CD4-positive, alpha-beta T cell (primary cell): ENCODE measurements around the gene KLHL3. TPM values are rescaled to one million over a fixed set of nuclear protein-coding genes. Genes with fewer than 3 reads are reported as not detected.

Source experiments
- ATAC-seq: fragments of 200-7000 bp; cut with Tn5 transposase; one replicate; pipeline ENCODE4 v1.10.0; 2022; ENCODE audit warnings: mild to moderate bottlenecking; ENCODE audit not compliant: poor library complexity
- CTCF ChIA-PET: fragments of 350-600 bp; sonication (Branson Sonifier 250); formaldehyde crosslinking; loops from one replicate; lab custom pipeline; 2021; ENCODE audit warnings: antibody characterized with exemption, inconsistent platforms; lab: Charles Lee
- POLR2A ChIA-PET: fragments of 350-600 bp; sonication (Branson Sonifier 250); formaldehyde crosslinking; loops from one replicate; lab custom pipeline; 2021; ENCODE audit warnings: antibody characterized with exemption, inconsistent platforms; lab: Charles Lee
- DNase-seq, 14 experiments: peaks; one replicate each; pipeline ENCODE4 v3.0.0-alpha.2; 2013 to 2020; ENCODE audit warnings: mixed read lengths in 2 of 14
- H3K27ac ChIP-seq, 2 donors: one replicate each; pipeline versions ENCODE4 v1.5.1 to v1.7.0; 2013; ENCODE audit warnings: low read length in 2 of 2, low read depth in 1 of 2, mild to moderate bottlenecking in 1 of 2
- H3K27me3 ChIP-seq, 2 experiments: 1 replicate in 1 of 2; 2 replicates in 1 of 2; pipeline versions ENCODE4 v1.6.1 to v1.7.0; 2013; ENCODE audit warnings: low read length in 2 of 2, control low read depth in 1 of 2, mild to moderate bottlenecking in 1 of 2, moderate library complexity in 1 of 2; ENCODE audit not compliant: insufficient read depth in 2 of 2, control insufficient read depth in 1 of 2
- H3K36me3 ChIP-seq: one replicate; pipeline ENCODE4 v1.6.1; 2013; ENCODE audit warnings: low read length, control low read depth; ENCODE audit not compliant: insufficient read depth
- H3K4me1 ChIP-seq: one replicate; pipeline ENCODE4 v1.6.1; 2013; ENCODE audit warnings: low read length, control low read depth; ENCODE audit not compliant: insufficient read depth
- H3K4me3 ChIP-seq: one replicate; pipeline ENCODE4 v1.5.1; 2013; ENCODE audit warnings: mild to moderate bottlenecking, low read length, moderate library complexity
- H3K9me3 ChIP-seq, 2 experiments: 1 replicate in 1 of 2; 2 replicates in 1 of 2; pipeline versions ENCODE4 v1.6.1 to v1.7.0; 2013; ENCODE audit warnings: low read length in 2 of 2, mild to moderate bottlenecking in 2 of 2, control low read depth in 1 of 2, moderate library complexity in 1 of 2; ENCODE audit not compliant: control insufficient read depth in 1 of 2, insufficient read depth in 1 of 2
- H3K27ac Mint-ChIP-seq: one replicate; pipeline ENCODE4 v1.8.0; 2020; ENCODE audit warnings: mixed read lengths
- H3K27me3 Mint-ChIP-seq: one replicate; pipeline ENCODE4 v1.8.0; 2021; ENCODE audit warnings: mixed read lengths
- H3K36me3 Mint-ChIP-seq: one replicate; pipeline ENCODE4 v1.8.0; 2021; ENCODE audit warnings: low read depth, mixed read lengths
- H3K4me1 Mint-ChIP-seq: one replicate; pipeline ENCODE4 v1.8.0; 2021; ENCODE audit warnings: low read depth, mixed read lengths
- H3K4me3 Mint-ChIP-seq: one replicate; pipeline ENCODE4 v1.8.0; 2020; ENCODE audit warnings: mild to moderate bottlenecking, mixed read lengths
- H3K9me3 Mint-ChIP-seq: one replicate; pipeline ENCODE4 v1.8.0; 2020; ENCODE audit warnings: mixed read lengths
- intact Hi-C, 2 experiments: fragments of 100-400 bp; cut with DNase I in 1 of 2; cut with micrococcal nuclease in 1 of 2; formaldehyde crosslinking; loops; one replicate each; pipeline versions ENCODE4 v1.15.1 to v1.9.0; 2023 to 2025; cut with DNase I, micrococcal nuclease
- total RNA-seq, 174 experiments: library from RNA in 2 of 174; stranded (reverse) in 2 of 174; gene quantifications; one replicate each; pipeline ENCODE4 v1.2.3 and lab custom pipeline; 2021 to 2026
- TF ChIP-seq, protein P1 (sequence below): fragments of 200-600 bp; IDR thresholded peaks from one replicate; pipeline ENCODE4 v1.8.0; 2022; ENCODE audit warnings: antibody characterized with exemption, mild to moderate bottlenecking

KLHL3 gene
- total RNA-seq, 2 experiments from 2014 or later: 22.0 to 25.9 TPM

DNA sequence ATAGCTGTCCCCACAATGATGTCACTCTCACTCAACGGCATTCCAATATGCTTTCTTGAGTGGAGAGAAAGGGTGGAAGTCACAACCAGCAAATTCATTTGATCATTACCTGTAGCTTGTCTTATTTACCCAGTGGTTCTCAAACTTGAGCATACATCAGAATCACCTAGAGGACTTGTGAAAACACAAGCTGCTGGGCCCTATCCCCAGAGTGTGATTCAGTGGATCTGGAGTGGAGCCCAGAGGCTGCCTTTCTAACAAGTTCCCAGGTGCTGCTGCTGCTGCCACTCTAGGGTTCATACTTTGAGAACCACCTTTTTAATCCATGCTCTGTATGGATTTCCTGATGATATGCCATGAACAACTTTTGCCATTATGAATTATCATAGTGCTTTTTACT lies 94.7 kb downstream of the KLHL3 start:
- DNase-seq: no peak
- H3K4me1 Mint-ChIP-seq: no peaks in the 10 kb centered on the region
- no peaks in the 10 kb centered on the region for H3K27me3 ChIP-seq
- ATAC-seq: no peak
- H3K4me3 ChIP-seq: no peak overlapping the region
- TF ChIP-seq, protein P1, sequence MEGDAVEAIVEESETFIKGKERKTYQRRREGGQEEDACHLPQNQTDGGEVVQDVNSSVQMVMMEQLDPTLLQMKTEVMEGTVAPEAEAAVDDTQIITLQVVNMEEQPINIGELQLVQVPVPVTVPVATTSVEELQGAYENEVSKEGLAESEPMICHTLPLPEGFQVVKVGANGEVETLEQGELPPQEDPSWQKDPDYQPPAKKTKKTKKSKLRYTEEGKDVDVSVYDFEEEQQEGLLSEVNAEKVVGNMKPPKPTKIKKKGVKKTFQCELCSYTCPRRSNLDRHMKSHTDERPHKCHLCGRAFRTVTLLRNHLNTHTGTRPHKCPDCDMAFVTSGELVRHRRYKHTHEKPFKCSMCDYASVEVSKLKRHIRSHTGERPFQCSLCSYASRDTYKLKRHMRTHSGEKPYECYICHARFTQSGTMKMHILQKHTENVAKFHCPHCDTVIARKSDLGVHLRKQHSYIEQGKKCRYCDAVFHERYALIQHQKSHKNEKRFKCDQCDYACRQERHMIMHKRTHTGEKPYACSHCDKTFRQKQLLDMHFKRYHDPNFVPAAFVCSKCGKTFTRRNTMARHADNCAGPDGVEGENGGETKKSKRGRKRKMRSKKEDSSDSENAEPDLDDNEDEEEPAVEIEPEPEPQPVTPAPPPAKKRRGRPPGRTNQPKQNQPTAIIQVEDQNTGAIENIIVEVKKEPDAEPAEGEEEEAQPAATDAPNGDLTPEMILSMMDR: no peak
- no peaks in the 10 kb centered on the region for H3K9me3 ChIP-seq
- ChIA-PET POLR2A (no interaction called here), CTCF (no interaction called here)
- H3K9me3 Mint-ChIP-seq: no peaks in the 10 kb centered on the region
- H3K27ac Mint-ChIP-seq: no peak overlapping the region
- no peaks in the 10 kb centered on the region for H3K4me1 ChIP-seq
- H3K27ac ChIP-seq: no peak overlapping the region
- H3K36me3 Mint-ChIP-seq: peaks cover 74% of the 10 kb centered on the region
- peaks cover 13% of the 10 kb centered on the region for H3K36me3 ChIP-seq
- H3K27me3 Mint-ChIP-seq: no peaks in the 10 kb centered on the region
- no peak overlapping the region for H3K4me3 Mint-ChIP-seq
- intact Hi-C loops: no loop called here

DNA sequence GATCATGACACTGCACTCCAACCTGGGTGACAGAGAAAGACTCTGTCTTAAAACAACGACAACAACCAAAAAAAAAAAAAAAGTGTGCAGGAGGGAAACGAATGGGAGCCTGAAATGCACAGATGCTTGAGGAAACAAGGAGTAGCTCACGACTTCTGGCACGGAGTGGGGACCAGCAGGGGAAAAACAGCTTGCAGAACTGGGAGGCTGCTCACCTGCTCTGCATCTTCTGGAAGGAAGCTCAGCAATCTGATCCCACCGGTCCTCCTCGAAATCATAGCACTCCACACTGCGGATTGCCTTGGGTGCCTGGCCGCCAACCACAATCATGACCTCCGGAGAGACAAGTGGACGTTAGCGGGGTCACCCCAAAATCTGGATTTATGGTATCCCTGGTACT lies 96.2 kb downstream of the KLHL3 start:
- H3K9me3 Mint-ChIP-seq: no peaks in the 10 kb centered on the region
- no peak overlapping the region for H3K27ac Mint-ChIP-seq
- ChIA-PET CTCF (interaction anchor here (1.7 kb wide), 1 partner anchor 10 kb away, joined by 4 read pairs; no protein-coding TSS in a partner anchor), POLR2A (no interaction called here)
- TF ChIP-seq, protein P1: no peak
- H3K27me3 ChIP-seq: no peaks in the 10 kb centered on the region
- intact Hi-C loops: no loop called here
- H3K4me1 Mint-ChIP-seq: no peaks in the 10 kb centered on the region
- H3K27me3 Mint-ChIP-seq: no peaks in the 10 kb centered on the region
- H3K27ac ChIP-seq: no peak overlapping the region
- no peaks in the 10 kb centered on the region for H3K9me3 ChIP-seq
- ATAC-seq (no peak), DNase-seq (no peak)
- H3K36me3 ChIP-seq: peaks cover 13% of the 10 kb centered on the region
- H3K4me1 ChIP-seq: no peaks in the 10 kb centered on the region
- no peak overlapping the region for H3K4me3 Mint-ChIP-seq
- H3K4me3 ChIP-seq: no peak overlapping the region
- H3K36me3 Mint-ChIP-seq: peaks cover 70% of the 10 kb centered on the region

DNA sequence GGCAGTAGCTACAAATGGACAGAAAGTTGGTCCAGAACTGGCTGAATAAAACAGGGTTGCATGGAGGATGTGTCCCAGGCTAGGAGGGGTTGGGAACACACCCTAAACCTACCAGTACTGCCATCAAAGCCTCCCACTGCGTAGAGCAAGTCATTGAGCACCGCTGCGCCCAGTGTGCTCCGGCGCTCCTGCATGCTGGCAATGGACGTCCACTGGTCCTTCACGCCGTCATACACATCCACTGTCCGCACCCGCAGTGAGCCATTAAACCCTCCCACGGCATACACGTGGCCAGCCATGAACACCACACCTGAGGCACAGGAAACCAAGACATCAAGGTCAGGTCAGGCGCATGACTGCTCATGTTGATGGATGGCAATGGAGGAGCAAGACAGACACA lies 97.0 kb downstream of the KLHL3 start:
- Mint-ChIP-seq H3K27ac (no peak overlapping the region), H3K27me3 (no peaks in the 10 kb centered on the region), H3K4me3 (no peak overlapping the region), H3K4me1 (no peaks in the 10 kb centered on the region), H3K36me3 (peaks cover 72% of the 10 kb centered on the region), H3K9me3 (no peaks in the 10 kb centered on the region)
- Histone ChIP-seq H3K27ac (no peak overlapping the region), H3K27me3 (no peaks in the 10 kb centered on the region), H3K4me3 (no peak overlapping the region), H3K36me3 (peaks cover 13% of the 10 kb centered on the region), H3K4me1 (no peaks in the 10 kb centered on the region), H3K9me3 (no peaks in the 10 kb centered on the region)
- intact Hi-C loops: no loop called here
- TF ChIP-seq, protein P1: no peak
- no peak for DNase-seq
- ChIA-PET CTCF (interaction anchor here (1.7 kb wide), 1 partner anchor 10 kb away, joined by 4 read pairs; no protein-coding TSS in a partner anchor), POLR2A (no interaction called here)
- no peak for ATAC-seq
